ENCODE data around the gene IGSF9B.

The IGSF9B gene

DNA sequence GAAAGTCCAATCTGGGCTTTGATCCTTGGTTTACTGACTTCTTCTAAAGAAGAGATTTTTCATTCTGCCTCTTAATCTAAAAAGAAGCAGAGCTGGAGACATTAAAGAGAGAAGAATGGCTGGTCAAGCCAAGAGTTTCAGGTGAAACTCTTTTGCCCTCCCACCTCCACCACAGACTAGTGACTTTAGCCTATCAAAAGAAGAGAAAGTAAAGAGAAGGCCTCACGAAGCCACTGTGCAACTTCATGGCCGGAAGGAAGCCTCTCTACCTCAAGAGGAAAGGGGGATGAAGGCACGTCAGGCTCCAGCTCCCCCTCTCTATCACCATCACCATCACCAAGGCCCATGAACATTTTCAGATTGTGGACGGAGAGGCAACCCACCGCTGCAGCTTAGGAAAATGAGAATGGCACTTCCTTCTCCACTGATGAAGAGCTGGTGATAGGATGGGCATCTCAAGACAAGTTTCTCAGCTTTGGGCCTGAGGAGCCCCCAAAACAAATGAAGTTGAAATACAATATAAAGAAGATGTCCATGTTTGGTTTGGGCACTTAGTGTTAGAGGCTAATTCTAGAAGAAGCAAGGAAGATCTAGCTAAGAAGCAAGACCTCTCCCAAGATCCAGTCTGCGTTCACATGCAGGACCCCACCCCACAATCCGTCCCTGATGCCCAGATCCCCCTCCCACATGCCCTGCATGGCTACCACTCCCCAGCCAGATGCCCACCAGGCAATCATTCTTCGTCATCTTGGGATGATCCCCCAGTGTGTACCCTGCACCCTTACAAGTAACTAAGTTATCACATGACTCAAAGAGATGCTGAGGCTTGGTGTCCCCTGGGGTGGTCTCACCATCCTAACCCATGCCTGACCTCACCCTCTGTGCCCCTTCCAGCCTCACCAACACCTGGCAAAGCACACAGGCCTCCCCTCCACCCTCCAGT, 52.6 kb downstream of the IGSF9B start:
- DNase-seq (ENCODE audit: low read depth), result no peak
- TF ChIP-seq, protein P1, sequence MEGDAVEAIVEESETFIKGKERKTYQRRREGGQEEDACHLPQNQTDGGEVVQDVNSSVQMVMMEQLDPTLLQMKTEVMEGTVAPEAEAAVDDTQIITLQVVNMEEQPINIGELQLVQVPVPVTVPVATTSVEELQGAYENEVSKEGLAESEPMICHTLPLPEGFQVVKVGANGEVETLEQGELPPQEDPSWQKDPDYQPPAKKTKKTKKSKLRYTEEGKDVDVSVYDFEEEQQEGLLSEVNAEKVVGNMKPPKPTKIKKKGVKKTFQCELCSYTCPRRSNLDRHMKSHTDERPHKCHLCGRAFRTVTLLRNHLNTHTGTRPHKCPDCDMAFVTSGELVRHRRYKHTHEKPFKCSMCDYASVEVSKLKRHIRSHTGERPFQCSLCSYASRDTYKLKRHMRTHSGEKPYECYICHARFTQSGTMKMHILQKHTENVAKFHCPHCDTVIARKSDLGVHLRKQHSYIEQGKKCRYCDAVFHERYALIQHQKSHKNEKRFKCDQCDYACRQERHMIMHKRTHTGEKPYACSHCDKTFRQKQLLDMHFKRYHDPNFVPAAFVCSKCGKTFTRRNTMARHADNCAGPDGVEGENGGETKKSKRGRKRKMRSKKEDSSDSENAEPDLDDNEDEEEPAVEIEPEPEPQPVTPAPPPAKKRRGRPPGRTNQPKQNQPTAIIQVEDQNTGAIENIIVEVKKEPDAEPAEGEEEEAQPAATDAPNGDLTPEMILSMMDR (conservative IDR thresholded peaks at IDR 0.05; ENCODE audit: control insufficient read depth, insufficient read depth, low read depth, low read length), result no peak
- no peak overlapping the region for H3K4me3 ChIP-seq (ENCODE audit: control insufficient read depth, low read depth, low read length)

DNA sequence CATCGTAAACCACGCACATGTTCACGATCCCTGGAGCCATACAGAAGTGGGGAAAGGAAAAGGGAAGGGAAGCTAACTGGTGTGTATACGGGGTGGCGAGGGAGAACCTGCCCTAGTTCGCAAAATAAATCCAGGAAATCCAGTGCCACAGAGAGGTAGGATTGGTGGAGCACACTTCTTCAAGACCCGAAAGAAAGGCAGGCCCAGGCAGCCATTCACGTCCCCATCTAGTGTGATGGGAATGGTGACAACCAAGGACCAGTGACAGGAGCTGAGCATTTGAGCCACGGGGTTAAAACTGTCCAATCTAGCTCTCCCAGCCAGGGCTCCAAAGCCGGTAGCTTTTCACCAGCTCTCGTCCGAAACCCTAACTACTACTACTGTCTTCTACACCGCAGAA, 53.7 kb downstream of the IGSF9B start:
- TF ChIP-seq, protein P1 (conservative IDR thresholded peaks at IDR 0.05; ENCODE audit: control insufficient read depth, insufficient read depth, low read depth, low read length), result no peak
- H3K4me3 ChIP-seq (ENCODE audit: control insufficient read depth, low read depth, low read length), result no peak overlapping the region
- no peak for DNase-seq (ENCODE audit: low read depth)

DNA sequence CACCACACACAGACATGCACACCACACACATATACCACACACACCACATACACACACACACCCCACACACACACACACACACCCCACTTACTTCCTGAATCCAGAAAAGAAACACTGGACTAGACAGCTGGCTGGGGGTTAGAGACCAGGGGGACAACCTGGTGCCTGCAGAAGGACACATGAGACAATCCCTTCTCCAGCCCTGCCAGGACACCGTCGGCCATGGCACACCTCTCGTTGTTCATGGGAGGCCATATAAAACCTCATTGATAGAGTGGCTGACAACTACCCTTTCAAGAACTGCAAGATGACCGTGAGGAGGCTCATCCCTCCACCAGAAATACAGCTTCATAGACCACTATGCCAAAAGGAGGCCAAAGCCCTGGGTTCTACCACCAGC, 54.3 kb downstream of the IGSF9B start:
- TF ChIP-seq, protein P1 (conservative IDR thresholded peaks at IDR 0.05; ENCODE audit: control insufficient read depth, insufficient read depth, low read depth, low read length), result no peak
- no peak overlapping the region for H3K4me3 ChIP-seq (ENCODE audit: control insufficient read depth, low read depth, low read length)
- no peak for DNase-seq (ENCODE audit: low read depth)

DNA sequence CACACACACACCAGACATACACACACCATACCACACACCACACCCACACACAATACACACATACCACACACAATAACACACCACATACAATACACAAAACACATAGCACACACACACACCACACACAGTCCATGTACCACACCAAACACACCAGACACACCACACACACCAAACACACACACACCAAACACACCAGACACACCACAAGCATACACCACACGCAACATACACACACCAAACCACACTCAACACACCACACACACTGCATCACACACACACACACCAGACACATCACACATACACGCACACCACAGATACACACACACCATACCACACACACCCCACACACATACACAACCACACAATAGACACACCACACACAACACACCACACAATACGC, 54.8 kb downstream of the IGSF9B start:
- no peak for DNase-seq (ENCODE audit: low read depth)
- no peak overlapping the region for H3K4me3 ChIP-seq (ENCODE audit: control insufficient read depth, low read depth, low read length)
- TF ChIP-seq, protein P1 (conservative IDR thresholded peaks at IDR 0.05; ENCODE audit: control insufficient read depth, insufficient read depth, low read depth, low read length), result no peak

DNA sequence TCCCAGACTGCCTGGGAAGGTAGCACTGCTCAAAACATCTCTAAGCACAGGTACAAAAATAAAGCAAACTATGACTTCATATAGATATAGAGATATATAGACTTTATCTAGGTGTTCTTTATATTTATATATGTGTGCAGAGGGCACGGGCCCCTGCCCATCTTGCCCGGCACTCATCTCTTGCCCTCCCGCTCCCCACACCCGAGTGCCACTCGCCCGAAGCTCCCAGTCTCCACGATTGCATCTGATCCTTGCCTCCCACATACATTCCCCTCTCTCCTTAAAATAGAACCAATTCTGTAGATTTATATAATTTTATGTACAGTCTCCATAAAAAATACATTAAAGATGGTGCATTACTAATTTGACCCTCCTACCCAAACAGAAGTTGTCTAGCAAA, 55.5 kb downstream of the IGSF9B start:
- DNase-seq (ENCODE audit: low read depth), result no peak
- no peak overlapping the region for H3K4me3 ChIP-seq (ENCODE audit: control insufficient read depth, low read depth, low read length)
- TF ChIP-seq, protein P1 (conservative IDR thresholded peaks at IDR 0.05; ENCODE audit: control insufficient read depth, insufficient read depth, low read depth, low read length), result no peak

GRCh38 chr11:133900176-133901105, 56.3 kb downstream of the IGSF9B start:
- no peak for DNase-seq (ENCODE audit: low read depth)
- TF ChIP-seq, protein P1 (conservative IDR thresholded peaks at IDR 0.05; ENCODE audit: control insufficient read depth, insufficient read depth, low read depth, low read length), result no peak
- H3K4me3 ChIP-seq (ENCODE audit: control insufficient read depth, low read depth, low read length), result no peak overlapping the region

All from fibroblast of mammary gland (primary cell).